Fibroblast of lung (primary cell): ENCODE results near the gene IL17REL.

Source experiments
- EZH2 ChIP-seq: IDR thresholded peaks from 2 replicates; pipeline ENCODE4 v1.5.1; 2012; ENCODE audit warnings: low read length, control low read depth, mild to moderate bottlenecking; ENCODE audit errors: missing control alignments
- TF ChIP-seq, protein P1 (sequence below), 2 donors: IDR thresholded peaks in 1 of 2; conservative IDR thresholded peaks in 1 of 2; 1 replicate in 1 of 2; 2 replicates in 1 of 2; pipeline ENCODE4 v1.5.1; 2011 to 2012; ENCODE audit warnings: low read length in 2 of 2, control low read depth in 1 of 2, inconsistent platforms in 1 of 2, low read depth in 1 of 2, mild to moderate bottlenecking in 1 of 2

DNA sequence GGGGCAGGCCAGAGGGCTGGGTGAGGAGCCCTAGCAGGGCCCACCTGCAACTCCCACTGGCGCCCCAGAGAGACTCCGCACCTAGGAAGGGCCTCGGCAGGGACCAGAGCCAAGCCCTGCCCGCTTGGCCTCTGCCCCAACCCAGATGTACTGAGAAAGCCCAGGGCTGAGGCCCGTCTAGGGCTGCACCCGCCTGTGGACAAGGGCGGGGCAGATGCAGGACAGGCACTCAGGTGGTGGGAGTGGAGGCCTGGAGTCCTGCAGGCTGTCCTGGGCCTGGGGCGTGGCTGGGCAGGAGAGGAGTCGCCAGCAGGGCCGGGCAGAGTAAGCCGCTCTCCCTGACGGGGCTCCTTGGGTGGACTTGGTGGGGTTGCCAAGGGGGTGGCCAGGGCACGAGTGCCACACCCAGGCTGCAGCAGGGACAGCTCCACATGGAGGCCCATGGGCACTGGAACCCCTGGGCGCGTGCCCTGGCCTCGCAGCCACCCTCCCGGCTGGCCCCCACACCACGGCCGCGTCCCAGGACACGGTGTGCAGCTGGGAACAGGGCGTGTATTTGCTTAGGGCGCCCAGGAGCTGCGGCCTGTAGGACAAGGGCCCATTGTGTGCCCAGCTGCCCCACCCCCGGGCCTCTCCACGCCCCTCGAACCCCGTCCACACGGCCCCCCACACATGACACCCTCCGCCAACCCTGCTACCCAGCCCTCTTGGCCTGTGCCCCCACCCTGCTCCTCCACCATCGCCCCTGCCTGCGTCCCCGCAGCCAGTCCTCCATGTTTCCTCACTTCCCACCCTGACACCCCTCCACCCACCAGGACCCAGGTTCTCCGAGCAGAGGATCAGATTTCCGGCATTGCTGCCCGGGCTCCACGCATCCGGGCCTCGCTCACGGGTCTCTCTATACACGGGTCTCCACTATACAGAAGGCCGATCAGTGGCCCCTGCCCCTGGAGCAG is 63.3 kb downstream of the IL17REL start:
- TF ChIP-seq, protein P1, sequence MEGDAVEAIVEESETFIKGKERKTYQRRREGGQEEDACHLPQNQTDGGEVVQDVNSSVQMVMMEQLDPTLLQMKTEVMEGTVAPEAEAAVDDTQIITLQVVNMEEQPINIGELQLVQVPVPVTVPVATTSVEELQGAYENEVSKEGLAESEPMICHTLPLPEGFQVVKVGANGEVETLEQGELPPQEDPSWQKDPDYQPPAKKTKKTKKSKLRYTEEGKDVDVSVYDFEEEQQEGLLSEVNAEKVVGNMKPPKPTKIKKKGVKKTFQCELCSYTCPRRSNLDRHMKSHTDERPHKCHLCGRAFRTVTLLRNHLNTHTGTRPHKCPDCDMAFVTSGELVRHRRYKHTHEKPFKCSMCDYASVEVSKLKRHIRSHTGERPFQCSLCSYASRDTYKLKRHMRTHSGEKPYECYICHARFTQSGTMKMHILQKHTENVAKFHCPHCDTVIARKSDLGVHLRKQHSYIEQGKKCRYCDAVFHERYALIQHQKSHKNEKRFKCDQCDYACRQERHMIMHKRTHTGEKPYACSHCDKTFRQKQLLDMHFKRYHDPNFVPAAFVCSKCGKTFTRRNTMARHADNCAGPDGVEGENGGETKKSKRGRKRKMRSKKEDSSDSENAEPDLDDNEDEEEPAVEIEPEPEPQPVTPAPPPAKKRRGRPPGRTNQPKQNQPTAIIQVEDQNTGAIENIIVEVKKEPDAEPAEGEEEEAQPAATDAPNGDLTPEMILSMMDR (conservative IDR thresholded peaks at IDR 0.05 in 1 of 2, IDR thresholded peaks at IDR 0.05 in 1 of 2; ENCODE audit: low read depth in 1 of 2, low read length in 2 of 2) = no peak
- no peak for TF ChIP-seq EZH2
